GM18909 (cell line): Measurements from ENCODE around the gene YJEFN3.

Source experiments
- ATAC-seq: cut with Tn5 transposase; IDR thresholded peaks from one replicate; pipeline ENCODE4 v1.9.1; 2021; ENCODE audit warnings: mild to moderate bottlenecking; ENCODE audit not compliant: unreplicated experiment, poor library complexity

The YJEFN3 gene

DNA sequence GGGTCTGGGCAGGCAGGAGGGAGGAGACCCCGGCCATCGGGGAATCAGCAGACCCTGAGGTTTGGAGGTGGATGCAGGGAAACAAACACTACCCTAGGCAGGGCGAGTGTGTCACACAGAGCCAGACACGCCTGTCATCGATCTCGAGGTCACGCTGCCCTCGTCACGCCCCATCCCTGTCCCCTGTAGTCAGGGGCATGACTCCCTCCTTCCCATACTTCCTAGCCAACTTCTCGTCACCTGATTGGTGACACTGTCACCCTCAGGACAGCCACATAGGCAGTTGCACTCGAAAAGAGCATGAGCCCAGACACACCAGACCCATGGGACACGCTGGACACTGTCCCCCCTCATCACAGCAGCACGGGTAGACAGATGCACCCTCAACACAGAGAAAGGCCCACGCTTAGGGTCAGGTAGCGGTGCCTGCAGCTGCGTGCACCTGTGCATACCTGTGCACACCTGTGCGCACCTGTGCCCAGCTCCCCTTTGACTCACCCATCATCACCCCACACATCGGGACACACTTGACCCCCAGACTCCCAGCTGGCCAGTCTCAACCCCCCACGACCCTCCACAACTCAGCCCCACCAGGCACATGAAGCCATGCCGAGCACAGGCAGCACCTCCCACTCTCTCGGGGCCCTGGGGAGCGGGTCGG lies 21.2 kb downstream of the YJEFN3 start:
- no peak for ATAC-seq

DNA sequence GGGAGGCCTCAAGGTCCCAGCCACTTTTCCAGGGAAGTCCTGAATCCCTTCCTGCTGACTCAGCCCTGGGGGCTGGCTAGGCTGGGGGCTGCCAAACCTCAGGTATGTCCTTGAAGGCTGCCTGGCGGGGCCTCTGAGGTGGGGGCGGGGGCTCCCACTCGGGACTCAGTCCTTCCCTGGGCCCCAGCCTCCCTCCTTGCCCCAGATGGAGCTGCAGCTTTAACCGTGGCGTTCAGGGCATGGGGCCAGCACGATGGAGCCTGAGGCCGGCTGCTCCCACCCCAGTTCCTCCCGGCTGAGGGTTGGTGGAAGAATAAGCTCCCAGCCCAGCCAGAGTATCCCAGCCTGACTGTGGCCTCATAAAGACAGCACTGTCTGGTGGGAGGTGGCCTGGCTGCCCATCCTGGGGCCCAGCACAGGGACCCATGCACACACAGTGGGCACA lies 21.8 kb downstream of the YJEFN3 start:
- ATAC-seq, result no peak

DNA sequence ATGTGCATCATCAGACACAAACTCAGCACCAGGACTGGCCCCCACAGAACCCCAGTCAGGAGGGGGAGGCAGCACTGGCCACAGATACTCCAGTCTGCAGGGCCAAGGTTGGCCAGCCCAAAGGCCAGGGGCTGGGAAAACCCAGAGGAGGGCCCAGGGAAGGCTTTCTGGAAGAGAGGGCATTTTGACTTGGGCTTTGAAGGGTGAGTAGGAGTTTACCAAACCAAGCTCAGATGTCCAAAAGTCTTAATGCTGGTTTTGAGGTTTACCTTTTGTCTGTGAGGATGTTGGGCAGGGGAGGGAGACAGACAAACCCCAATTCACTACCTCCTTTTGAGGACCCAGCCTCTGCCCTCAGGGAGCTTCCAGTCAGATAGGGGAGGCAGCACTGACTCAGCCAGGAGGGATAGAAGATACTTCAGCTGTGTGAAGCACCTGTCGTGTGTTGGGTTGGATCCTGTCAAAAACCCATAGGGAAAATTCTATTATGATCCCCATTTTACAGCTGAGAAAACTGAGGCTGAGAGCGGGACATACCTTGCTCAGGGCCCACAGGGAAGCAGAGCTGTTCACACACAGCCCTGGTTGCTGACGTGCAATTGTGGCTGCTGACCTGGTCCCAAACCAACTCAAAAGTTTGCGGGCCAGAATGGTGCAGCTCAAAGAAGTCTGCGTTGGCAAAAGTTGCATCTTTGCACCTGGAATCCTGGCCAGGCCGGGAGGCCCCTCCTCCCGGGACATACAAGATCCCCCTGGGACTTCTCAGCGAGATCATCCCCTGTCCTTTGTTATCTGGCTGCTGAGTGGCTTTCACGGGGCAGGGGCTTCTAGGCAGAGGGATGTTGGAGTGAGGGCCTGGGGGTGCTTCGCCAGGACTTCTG lies 22.5 kb downstream of the YJEFN3 start:
- ATAC-seq, result no peak

DNA sequence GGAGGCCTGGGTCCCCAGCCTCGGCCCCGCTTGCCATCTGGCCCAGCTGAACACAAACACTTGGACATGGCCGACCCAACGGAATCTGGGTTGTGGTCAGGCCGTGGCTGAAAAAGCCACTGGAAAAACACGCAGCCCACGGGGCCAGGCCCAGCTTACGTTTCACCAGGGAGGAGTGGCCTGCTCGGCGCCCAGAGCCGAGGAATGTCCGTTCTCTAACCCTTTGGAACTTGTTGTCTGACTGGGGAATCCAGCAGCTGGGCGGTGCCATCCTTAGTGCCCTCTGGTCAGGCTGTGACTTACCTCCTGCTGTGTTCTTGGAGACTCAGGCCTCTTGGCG lies 23.1 kb downstream of the YJEFN3 start:
- no peak for ATAC-seq

DNA sequence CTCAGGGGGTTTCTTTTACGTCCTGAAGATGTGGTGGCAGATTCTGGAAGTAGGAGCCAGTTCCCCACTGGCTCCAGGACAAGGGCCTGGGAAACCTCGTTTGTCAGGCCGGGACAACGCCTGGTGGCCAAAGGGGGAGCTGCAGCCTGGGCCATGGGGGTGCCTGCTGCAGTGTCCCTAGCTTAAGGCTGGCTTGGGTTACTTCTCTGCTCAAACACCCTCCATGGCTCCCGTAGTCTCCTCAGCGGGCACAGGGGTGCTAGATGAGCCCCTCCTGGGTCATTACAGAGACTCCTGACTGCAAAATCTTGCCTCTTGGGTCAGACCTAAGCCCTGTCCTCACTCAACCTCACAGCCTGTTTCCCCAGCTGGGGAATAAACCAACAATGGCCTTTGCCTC lies 24.1 kb downstream of the YJEFN3 start:
- ATAC-seq, result no peak

DNA sequence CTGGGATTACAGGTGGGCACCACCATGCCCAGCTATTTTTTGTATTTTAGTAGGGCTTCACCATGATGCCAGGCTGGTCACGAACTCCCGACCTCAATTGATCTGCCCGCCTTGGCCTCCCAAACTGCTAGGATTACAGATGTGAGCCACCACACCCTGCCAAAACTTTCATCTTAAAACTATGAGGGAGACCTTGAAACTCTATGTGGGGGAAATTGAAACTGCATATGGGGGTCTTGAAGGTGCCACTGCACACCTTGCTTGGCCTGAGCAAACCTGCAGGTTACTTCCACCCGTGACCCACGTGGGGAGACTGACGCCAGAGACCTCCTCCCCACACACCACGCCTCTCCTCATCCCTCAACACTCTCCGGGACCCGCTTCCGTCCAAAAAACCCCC lies 25.0 kb downstream of the YJEFN3 start:
- no peak for ATAC-seq

DNA sequence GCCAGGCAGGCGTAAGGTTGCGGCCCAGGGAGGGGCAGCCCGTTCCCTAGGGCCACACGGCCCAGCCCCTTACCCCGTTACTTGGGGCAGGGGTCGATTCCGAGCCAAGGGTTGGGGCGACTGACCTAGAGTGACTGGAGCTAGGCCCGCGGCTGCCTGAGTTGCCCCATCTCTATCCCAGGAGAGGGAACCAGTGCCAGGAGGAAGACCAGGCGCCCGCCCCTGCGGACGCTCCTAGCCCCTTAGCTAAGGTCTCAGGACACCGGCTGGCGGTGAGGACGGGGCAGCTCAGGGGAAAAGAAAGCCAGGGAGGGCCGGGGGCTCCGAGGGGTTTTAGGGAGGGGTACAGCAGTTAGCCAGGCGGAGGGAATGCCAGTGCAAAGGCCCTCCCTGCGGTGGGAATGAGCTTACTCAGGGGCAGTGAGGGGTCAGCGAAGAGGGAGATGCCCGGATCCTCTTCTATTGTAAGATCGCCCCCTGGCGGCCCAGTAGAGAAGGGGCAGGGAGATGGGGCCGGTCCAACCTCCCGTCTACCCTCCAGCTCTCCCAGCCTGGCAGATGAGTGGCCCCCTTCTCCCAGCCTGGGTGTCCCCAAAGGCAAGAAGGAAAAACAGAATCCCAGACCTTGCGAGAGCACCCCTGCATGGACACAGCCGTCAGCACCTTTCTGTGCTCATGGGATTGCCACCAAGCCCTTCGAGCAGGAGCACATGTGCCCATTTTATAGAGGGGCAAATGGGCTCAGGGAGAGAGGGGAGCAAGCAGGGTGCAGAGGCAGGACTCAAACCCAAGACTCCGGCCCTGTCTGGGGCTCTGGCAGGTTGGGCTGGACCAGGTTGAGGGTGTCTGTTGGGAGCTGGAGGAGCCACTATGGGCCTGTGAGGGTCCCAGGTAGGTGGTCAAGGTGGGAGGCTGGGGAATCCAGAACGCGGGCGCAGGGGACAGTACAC lies 25.6 kb downstream of the YJEFN3 start:
- no peak for ATAC-seq

DNA sequence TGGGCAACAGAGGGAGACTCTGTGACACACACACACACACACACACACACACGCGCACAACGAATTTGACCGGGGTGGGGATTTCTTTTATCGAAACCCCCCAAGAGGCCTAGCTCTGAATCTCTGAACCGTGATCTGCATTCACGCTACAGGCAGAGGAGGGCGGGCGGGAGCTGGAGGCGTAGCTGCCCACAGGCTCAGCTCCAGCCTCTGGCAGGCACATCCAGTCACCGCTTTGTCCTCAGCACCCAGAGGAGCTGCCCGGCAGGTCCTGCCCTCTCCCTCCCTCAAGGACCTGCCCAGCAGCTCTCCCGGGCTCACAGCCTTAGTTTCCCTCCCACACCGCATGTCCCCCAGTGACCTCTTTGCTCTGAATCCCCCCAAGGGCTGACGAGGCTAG lies 29.3 kb downstream of the YJEFN3 start:
- ATAC-seq, result no peak

DNA sequence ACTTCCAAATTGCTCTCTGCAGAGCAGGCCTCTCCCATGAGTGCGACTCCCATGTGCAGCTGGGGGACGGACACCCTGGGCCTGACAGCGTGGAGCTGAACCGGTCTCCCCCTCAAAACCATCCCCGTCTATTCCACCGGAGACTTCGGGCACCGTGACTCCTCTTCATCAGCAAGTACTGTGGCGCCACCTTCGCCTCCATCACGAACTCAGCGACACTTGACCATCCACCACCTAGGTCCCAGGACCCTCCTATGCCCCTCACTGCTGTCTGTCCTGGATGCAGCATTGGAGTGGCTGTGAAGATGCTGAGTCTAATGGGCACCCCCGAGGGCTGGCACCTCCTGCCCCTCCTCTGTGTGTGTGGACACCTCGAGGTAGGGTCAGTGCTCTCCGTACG lies 29.9 kb downstream of the YJEFN3 start:
- ATAC-seq, result no peak

DNA sequence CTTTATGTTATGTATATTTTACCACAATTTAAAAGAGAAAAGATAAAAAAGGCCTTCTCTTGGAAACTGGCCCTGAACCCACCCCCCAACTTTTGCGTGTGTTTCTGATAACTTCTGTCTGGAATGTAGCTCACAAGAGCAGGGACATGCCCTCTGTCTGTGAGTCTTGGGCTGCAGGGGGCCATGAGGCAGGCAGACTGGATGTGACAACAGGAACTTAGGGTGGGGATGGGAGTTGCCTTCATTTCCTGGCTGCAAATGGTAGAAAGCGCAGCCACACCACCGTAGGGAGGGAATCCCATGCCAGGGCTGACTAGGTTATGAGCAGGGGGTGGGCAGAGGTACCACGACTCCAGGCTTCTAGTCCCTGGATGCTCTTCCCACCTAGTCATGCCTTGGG lies 31.2 kb downstream of the YJEFN3 start:
- ATAC-seq, result no peak

DNA sequence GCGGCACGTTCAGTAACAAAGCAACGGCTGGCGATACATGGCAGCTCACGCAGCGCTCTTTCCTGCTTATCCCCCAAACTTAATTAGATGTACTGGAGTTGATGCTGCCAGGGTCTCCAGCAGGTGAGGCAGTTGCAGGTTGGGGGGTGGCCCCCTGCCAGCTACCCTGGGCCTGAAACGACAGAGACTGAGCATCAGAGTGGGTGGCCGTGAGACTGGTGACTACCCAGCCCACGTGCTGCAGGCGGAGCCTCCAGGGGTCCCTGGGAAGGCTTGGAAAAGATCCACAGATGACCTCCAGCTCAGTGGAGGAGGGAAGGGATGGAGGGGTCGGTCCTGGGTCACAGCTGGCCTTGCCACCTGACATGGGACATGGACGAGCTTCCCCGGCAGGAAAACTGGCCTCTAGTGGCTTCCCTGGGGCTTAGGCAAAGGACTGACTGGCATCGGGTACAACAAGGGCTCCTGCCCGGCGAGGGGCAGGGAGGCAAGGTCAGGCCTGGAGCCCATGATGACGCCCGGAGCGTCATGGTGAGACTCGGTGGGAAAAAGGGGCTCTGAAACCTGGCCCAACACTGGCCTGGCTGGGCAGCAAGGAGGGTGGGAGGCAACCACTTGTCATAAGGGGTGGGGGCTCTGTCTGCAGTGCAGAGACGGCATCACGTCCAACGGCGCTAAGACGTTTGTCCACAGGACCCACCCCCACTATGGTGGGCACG lies 33.4 kb downstream of the YJEFN3 start:
- ATAC-seq, result no peak

DNA sequence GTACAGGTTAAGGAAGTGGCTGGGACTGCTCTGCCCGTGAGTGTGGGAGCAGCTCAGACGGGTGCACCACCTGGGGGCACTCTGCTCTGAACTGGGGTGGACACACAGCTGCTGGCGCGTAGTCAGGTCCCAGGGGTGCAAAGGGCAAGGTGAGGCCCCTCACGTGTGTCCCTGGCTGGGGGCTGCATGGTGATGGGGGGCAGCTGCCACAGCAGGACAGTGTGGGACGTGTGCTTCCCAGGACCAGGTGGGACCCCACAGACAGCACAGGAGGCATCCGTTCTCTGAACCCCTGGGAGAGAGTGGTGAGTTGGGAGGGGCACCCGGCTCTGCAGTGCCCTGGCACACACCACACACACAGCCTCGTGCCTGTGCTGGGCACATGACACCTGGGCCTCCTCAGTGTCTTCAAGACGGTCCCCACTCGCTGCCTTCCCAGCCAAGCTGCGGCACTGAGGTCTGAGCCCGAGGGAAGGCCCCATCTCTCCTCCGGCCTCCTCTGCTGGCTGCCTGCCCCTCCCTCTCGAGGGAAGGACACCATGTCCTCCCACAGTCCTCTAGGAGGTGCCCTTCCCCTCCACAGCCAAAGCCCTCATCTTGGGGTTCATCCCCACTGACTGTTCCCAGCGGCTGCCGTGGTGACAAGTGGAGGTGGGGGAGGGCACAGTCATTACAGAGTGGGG lies 34.1 kb downstream of the YJEFN3 start:
- ATAC-seq, result no peak

DNA sequence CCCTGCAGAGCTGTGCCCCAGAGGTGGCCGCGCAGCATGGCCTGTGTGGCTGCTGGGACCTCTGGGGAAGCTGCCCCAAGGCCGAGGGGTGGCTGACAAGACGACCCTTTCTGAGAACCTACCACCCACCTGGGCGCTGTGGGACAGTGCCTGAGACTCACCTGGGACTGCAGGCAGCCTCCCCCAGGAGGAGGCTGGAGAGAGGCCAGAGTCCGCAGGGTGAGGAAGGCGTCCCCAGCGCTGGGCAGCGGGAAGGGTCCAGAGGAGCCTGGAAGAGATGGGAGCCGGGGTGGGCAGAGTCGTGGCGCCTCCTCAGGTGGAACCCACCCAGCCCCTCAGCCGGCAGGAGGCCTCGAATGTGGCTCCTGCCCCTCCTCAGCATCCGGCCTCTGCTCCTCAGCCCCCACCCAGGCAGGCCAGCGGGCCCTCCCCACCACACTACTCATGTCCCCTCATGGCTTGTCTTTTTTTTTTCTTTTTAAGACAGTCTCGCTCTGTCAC lies 34.7 kb downstream of the YJEFN3 start:
- no peak for ATAC-seq

DNA sequence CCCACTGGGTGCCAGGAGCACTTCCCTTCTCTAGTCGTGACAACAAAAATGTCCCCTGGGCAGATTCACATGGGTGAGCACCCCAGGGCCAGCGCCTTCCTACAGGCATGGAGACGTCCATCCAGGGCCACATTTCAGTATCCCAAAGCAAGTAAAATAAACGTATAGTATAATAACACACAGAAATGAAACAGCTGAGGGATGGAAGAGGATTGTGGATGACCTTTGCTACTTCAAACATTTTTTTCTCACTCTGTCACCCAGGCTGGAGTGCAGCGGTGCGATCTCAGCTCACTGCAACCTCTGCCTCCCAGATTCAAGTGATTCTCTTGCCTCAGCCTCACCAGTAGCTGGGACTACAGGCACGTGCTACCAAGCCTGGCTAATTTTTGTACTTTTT lies 37.6 kb downstream of the YJEFN3 start:
- no peak for ATAC-seq

DNA sequence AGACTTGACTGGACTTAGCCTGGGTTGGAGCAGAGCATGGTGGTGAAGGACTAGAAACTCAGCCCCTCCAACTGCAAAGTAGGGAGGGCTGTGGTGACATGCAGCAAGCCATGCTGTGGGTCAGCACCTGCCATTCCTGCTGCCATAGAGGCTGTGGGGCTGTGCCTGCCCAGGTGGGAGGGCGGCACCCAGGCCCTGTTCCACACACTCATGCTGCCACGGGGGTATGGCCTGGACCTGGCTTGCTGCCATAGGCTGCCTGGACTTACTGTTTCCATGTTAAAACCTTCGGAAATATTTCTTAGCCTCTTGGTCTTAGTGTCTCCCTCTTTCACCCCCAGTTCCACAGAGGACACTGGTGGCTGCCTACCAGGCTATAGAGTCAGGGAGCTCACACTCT lies 38.7 kb downstream of the YJEFN3 start:
- no peak for ATAC-seq

DNA sequence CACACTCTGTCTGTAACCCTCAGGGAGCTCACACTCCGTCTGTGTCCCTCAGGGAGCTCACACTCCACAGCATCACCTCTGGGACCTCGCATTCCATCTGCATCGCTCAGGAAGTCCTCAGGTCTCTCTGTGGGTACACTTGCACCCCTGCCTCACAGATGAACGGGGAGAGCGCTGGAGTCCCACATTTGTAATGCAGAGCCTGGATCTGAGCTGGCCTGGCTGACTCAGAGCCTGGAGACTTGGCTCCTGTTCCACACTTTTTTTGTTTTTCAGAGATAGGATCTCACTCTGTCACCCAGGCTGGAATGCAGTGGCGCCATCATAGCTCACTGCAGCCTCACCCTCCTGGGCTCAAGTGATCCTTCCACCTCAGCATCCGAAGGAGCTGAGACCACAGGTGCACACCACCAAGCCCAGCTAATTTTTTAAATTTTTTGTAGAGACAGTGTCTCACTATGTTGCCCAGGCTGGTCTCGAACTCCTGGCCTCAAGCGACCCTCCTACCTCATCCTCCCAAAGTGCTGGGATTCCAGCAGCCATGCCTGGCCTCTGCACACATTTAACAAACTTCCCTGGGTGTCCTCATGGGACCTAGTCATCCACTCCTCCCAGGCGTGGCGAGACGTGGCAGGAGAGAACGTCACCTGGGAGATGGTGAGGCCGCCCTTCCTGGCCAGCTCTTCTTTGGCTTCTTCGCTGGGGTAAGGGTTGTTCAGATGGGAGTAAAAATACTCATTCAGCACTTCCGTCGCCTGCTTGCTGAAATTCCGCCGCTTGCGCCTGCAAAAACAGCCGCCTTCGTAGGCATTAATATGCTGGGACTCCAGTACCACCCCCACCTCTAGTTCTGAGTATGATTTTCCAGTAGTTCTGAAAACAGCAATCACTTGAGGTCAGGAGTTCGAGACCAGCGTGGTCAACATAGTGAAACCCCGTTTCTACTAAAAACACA lies 40.4 kb downstream of the YJEFN3 start:
- ATAC-seq, result no peak

DNA sequence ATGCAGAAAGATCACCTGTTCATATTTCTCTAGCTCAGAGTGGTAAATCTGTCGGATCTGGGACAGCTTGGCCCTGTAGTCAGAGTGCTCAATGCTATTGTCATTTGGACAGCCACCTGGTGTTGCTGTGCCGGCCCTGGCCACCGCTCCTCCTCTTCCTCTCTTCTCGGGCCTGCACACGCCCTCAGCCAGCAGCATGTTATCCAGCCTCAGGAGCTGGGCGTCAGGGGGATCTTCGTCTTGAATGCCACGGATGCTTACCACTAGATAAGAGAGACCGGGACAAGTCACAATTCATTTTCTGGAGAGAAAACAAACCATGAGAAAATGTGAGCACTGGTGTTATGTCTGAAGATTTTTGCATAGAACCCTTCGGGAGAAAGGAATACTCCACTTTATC lies 41.9 kb downstream of the YJEFN3 start:
- ATAC-seq, result no peak

DNA sequence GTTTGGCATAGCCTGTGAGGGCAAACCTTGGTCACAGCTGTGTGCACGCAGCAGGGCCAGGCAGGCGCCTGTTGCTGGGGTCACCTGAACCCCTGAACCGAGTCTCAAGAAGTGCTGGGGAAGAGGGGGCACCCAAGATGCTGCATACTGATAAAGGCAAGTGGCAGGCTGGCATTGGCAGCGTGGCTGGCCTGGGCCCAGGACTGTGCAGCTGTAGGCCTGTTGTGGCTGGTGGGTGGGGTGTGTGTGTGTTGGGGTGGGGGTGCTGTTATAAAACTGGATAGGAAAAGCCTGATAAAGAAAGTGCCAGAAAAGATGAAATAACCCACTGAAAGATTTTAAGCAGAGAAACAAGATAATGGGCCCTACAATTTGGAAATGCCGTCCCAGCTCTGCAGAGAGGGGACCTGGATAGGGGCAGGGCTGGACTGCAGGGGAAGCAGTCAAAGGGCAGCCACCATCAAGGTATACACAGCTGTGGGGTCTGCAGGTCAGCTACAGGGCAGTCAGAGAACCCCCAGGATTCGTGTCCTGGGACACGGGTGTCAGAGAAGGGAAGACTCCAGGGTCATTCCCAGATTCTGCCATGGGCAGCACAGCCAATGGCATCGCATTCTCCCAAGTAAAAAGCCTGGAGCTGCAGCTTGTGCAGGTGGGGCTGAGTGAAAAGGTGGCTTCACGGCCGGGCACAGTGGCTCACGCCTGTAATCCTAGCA lies 42.5 kb downstream of the YJEFN3 start:
- no peak for ATAC-seq
